Keratinocyte (primary cell): ENCODE data around the gene DNAJB5.

Source experiments
- CTCF ChIP-seq, 3 experiments: IDR thresholded peaks in 1 of 3; conservative IDR thresholded peaks in 1 of 3; optimal IDR thresholded peaks in 1 of 3; 2 replicates in 2 of 3; 3 replicates in 1 of 3; pipeline versions ENCODE3 to v1.5.1; 2011; ENCODE audit warnings: low read length in 3 of 3, mild to moderate bottlenecking in 3 of 3, moderate library complexity in 2 of 3, control low read depth in 1 of 3, inconsistent platforms in 1 of 3; ENCODE audit not compliant: insufficient read depth in 2 of 3; ENCODE audit errors: extremely low read depth in 1 of 3
- EZH2 ChIP-seq: IDR thresholded peaks from one replicate; pipeline ENCODE4 v1.6.1; 2012; ENCODE audit warnings: inconsistent platforms, mild to moderate bottlenecking, low read length, moderate library complexity

GRCh38 chr9:35014517-35014916 is 25.0 kb downstream of the DNAJB5 start:
- TF ChIP-seq CTCF (optimal IDR thresholded peaks at IDR 0.05 in 1 of 3, IDR thresholded peaks at IDR 0.05 in 1 of 3, conservative IDR thresholded peaks at IDR 0.05 in 1 of 3; ENCODE audit: extremely low read depth in 1 of 3, insufficient read depth in 2 of 3, low read length in 3 of 3) (no peak), EZH2 (no peak)
